KG1 (cell line): ENCODE data around the gene MYL10.
"Not testable (repeated sequence)": the region's sequence is repeated elsewhere in the genome, so short reads cannot be mapped to it uniquely, and the experiment has no call there.

Experiments
- DNase-seq: peaks from one replicate; lab custom pipeline; 2025; lab: John Stamatoyannopoulos, UW

MYL10 gene

DNA sequence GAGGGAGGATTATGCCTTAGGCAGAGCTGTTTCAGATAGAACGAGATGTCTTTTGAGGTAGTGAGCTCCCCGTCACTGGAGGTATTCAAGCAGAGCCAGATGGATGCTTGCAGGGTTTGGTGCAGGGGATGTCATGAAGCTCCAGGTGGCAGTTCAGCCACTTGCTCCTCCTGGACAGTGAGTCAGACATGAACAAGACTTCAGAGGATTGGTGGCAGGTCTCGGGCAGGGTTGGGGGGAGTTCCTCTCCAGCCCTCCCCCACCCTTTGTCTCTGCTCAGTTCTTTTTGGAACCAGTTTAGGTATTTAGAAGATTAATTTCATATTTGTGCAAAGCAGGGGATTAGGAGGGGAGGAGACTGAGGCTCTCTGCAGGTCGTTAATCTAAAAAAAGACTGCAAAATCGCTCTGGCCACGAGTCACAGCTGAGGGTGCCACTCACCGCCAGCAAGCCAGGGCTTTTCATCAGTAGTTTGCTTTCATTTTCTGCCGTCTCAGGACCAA, 21.5 kb upstream of the MYL10 start:
- no peak for DNase-seq

- not testable (repeated sequence) for DNase-seq
These were observed 18.8 kb upstream of the MYL10 start for GRCh38 chr7:101647876-101648275.

DNA sequence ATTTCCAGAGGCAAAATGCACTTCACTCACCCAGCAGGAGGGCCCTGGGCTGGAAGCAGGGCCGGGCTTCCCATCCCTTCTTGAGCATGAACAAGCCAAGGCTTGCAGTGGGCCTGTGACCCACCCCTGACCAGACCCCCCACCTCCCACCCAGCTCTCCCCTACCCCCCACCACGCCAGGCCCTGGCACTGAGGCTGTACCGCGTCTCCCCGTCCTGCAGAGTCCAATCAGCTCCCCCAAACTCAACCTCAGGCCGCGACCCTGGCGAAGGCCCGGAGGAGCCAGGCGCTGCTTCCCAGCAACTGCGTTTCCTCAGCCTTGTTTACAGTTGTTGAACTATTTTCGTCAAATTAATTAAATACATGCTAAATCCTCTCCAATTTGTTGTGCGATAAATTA, 16.9 kb upstream of the MYL10 start:
- DNase-seq, result no peak

GRCh38 chr7:101644879-101645278, 15.8 kb upstream of the MYL10 start:
- DNase-seq, result no peak

GRCh38 chr7:101639127-101639526, 10.0 kb upstream of the MYL10 start:
- not testable (repeated sequence) for DNase-seq

DNA sequence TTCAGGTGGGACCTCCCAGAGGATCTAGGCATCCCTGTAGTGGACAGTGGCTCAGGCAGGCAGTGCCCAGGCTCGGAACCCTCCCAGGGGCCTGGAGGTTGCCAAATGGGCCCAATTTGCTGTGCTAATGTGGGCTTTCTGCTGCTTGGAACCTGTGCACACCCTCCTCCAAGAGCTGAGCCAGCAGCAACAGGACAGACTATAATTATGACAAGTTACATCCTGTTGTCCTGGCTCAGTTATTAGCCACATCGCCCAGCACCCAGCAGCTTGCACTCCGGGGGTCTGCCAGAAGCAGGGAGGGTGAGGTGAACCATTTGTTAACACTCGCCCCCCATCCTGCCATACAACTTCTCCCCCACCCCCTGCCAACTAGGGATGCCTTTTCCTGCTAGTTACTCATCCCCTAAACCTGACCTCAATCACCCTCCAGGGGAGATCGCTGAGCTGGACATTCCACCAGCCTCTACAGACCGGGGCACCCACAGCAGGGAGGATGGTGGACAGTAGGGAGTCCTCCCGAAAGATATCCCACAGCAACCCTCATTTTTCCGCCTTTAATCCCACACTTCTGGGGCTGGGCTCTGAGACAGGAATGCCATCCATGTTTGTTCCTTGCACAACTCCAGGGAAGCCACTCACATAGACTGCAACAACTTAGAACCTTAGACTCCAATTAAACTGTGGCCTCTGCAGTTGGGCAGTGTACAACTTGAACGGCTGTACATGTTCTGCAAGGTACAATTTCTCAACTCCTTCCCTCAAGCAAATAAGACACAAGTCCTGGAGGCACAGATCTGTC, 7.9 kb upstream of the MYL10 start:
- DNase-seq, result no peak

- no peak for DNase-seq
These were observed 6.4 kb upstream of the MYL10 start for GRCh38 chr7:101635484-101635883.

GRCh38 chr7:101634196-101634717, 5.2 kb upstream of the MYL10 start:
- DNase-seq, result no peak

DNA sequence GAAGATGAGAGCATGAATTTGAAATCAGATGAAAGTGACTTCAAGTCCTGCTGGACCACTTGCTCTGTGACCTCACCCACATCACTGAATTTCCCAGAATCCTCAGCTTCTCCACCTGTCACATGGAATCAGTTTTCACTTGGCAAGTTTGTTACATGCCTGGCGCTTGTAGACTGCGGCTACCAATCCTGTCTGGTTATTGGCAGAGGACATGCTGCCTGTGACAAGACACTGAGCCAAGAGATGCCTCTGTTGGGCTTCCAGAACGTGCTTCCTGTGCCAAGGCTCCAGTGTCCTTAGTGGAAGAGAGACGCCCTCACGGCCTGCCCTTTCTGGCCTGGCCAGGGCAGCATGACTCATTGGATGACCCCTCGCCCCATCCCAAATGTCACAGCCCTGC, 4.4 kb upstream of the MYL10 start:
- no peak for DNase-seq

DNA sequence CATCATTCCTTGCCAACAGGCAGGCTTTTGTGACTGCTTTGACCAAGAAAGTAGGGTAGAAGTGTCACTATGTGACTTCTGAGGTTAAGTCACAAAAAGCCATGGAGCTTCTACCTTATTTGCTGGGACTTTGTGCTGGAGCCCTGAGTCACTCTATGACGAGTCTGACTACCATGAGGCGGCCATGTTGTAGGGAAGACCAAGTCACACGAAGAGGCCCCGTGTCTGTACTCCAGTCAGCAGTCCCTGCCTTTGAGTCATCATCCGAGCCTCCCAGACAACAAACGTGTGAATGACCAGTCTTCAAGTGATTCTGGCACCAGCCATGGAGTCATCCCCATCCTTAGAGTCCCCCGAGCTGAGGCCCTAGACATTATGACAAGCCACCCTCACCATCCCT, 3.5 kb upstream of the MYL10 start:
- DNase-seq, result no peak

DNA sequence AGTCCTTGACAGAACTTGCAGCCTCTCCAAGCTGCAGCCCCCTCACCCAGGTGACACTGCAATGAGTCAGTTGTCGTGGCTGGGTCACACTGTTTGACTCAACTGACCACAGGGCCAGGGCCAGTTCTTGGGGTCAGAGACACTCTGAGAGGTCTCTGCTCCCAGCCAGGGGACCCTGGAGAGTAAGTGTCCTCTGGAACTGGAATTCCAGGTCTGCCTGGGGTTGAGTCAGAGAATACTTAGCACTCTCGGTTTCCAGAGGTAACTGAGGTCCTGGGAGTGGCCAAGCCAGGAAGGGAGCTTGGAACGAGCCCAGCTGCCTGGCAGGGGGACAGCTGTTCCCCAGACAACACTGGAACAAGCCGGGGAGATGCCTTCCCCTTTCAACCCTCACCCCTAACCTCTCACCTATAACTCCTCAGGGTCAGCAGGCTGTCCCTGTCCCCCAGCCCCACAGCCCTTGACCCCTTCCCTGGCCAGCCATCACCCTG, 2.2 kb upstream of the MYL10 start:
- no peak for DNase-seq

DNA sequence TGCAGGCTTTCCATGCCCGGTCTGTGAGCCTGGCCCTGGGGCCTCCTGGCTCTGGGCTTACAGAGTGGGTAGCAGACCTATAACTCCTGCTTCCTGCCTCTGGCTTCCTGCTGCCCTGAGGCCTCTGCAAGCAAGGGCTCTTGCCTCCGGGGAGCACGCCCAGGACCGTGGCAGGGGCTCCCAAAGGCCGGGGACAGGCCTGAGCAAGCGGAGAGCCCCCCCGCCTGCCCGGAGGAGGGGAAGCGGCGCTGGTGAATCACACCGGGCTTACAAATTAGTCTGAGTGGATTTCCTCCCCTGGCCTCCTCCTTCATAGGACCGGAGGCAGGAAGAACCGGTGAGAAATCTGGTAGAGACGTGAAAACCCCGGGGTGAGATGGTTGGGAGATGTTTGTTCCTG, 1.5 kb upstream of the MYL10 start:
- no peak for DNase-seq

- DNase-seq, result no peak
These were observed 574 bp downstream of the MYL10 start for GRCh38 chr7:101628522-101628921.

DNA sequence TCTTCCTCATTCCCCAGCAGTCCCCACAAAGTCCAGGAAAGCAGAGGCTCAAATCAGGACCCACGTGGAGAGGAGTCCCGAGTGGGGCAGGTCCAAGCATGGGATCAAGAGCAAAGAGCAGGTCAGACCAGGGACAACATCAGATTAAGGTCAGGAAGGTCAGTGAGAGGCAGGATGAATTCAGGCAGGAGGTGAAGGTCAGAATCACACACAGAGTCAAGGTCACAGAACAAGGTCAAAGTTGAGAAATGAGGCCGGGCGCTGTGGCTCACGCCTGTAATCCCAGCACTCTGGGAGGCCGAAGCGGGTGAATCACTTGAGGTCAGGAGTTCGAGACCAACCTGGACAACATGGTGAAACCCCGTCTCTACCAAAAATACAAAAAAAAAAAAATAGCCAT, 2.3 kb downstream of the MYL10 start:
- no peak for DNase-seq

GRCh38 chr7:101626069-101626671, 2.9 kb downstream of the MYL10 start:
- DNase-seq, result no peak

DNA sequence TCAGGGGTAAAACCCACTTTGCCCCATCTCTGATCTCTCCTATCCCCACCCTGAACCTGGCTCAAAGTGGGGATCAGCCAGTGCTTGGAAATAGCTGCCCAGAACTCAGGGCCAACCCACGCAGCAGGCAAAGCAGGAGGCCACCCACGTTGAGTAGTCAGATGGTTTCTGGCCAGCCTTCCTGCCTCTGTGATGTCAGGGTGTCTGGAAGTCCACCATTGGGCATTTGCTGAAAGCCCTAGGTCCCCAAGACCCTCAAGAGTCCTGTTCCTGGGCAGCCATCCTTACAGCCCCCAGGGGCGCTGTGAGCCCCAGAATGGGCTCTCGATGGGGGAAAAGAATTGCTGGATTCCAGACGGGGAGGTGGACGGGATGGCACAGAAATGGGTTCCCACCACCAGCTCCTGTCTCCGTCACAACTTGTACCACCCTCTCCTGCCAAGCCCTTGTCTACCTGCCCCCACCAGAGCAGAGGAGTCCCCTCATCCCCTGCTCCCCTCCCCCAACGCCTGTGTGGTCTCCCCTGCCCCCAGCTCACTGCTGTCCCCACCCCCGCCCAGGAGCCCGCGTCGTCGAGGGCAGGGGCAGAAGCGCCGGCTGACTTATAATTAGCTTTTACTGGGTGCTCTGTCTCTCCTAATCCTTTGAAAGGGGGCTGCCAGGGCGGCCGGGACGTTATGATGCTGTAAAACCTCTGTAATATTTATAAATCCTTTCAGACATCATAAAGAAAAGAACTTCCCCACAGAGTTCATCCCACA, 3.9 kb downstream of the MYL10 start:
- DNase-seq, result no peak

GRCh38 chr7:101624246-101625001, 4.7 kb downstream of the MYL10 start:
- no peak for DNase-seq

- DNase-seq, result no peak
These were observed 6.4 kb downstream of the MYL10 start for GRCh38 chr7:101622609-101623173.

- no peak for DNase-seq
These were observed 8.1 kb downstream of the MYL10 start for GRCh38 chr7:101620991-101621390.

DNA sequence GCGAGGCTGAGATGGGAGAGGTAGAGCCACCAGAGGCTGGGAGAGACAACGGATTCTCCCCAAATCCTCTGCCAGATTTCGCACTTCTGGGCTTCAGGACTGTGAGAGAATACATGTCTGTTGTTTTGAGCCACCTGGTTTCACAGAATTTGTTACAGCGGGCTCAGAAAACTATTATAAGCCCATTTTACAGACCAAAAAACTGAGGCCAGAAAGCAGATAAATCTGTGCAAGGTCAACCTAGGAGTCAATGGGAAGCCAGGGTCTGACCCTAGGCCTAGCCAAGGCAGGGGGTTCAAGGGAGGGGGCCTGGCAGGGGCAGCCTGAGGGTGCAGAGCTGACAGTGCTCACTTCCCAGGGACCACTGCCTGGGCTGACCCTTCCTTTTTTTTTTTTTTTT, 8.7 kb downstream of the MYL10 start:
- no peak for DNase-seq

GRCh38 chr7:101618916-101619315, 10.2 kb downstream of the MYL10 start:
- DNase-seq, result no peak
